ENCODE measurements around the gene TSGA10IP. TPM values are rescaled to one million over a fixed set of nuclear protein-coding genes. Genes with fewer than 3 reads are reported as not detected.

Gene TSGA10IP
- total RNA-seq, 1 donor from 2014 or later: 0.68 TPM

- TF ChIP-seq CTCF (conservative IDR thresholded peaks at IDR 0.05): no peak
- H3K4me3 Mint-ChIP-seq: no peak overlapping the region
- no peak overlapping the region for H3K27ac Mint-ChIP-seq
- no peaks in the 10 kb centered on the region for H3K4me1 Mint-ChIP-seq (ENCODE audit: unreplicated experiment)
- no peaks in the 10 kb centered on the region for H3K9me3 Mint-ChIP-seq
- H3K27me3 Mint-ChIP-seq: no peaks in the 10 kb centered on the region
- no peak for DNase-seq (ENCODE audit: extremely low spot score, unreplicated experiment)
- no peaks in the 10 kb centered on the region for H3K36me3 Mint-ChIP-seq
Measured at GRCh38 chr11:65981101-65981740, 35.9 kb downstream of the TSGA10IP start.

- TF ChIP-seq CTCF (conservative IDR thresholded peaks at IDR 0.05): no peak
- H3K36me3 Mint-ChIP-seq: no peaks in the 10 kb centered on the region
- no peak overlapping the region for H3K27ac Mint-ChIP-seq
- no peaks in the 10 kb centered on the region for H3K27me3 Mint-ChIP-seq
- DNase-seq (ENCODE audit: extremely low spot score, unreplicated experiment): no peak
- H3K9me3 Mint-ChIP-seq: no peaks in the 10 kb centered on the region
- H3K4me1 Mint-ChIP-seq (ENCODE audit: unreplicated experiment): no peaks in the 10 kb centered on the region
- no peak overlapping the region for H3K4me3 Mint-ChIP-seq
Measured at GRCh38 chr11:65981972-65982823, 36.9 kb downstream of the TSGA10IP start.

GRCh38 chr11:65982824-65983588 lies 37.7 kb downstream of the TSGA10IP start:
- Mint-ChIP-seq H3K4me3 (no peak overlapping the region), H3K4me1 (ENCODE audit: unreplicated experiment) (no peaks in the 10 kb centered on the region), H3K9me3 (no peaks in the 10 kb centered on the region), H3K27me3 (no peaks in the 10 kb centered on the region), H3K27ac (no peak overlapping the region), H3K36me3 (no peaks in the 10 kb centered on the region)
- TF ChIP-seq CTCF (conservative IDR thresholded peaks at IDR 0.05): no peak
- DNase-seq (ENCODE audit: extremely low spot score, unreplicated experiment): no peak

- Mint-ChIP-seq H3K27ac (no peak overlapping the region), H3K9me3 (no peaks in the 10 kb centered on the region), H3K4me3 (no peak overlapping the region), H3K36me3 (no peaks in the 10 kb centered on the region), H3K27me3 (no peaks in the 10 kb centered on the region), H3K4me1 (ENCODE audit: unreplicated experiment) (no peaks in the 10 kb centered on the region)
- DNase-seq (ENCODE audit: extremely low spot score, unreplicated experiment): no peak
- no peak for TF ChIP-seq CTCF (conservative IDR thresholded peaks at IDR 0.05)
Measured at GRCh38 chr11:65983589-65983987, 38.3 kb downstream of the TSGA10IP start.

- H3K36me3 Mint-ChIP-seq: peaks cover 6% of the 10 kb centered on the region
- no peaks in the 10 kb centered on the region for H3K9me3 Mint-ChIP-seq
- DNase-seq (ENCODE audit: extremely low spot score, unreplicated experiment): no peak
- no peak for TF ChIP-seq CTCF (conservative IDR thresholded peaks at IDR 0.05)
- H3K27me3 Mint-ChIP-seq: no peaks in the 10 kb centered on the region
- H3K27ac Mint-ChIP-seq: no peak overlapping the region
- H3K4me1 Mint-ChIP-seq (ENCODE audit: unreplicated experiment): peaks cover 6% of the 10 kb centered on the region
- H3K4me3 Mint-ChIP-seq: no peak overlapping the region
Measured at GRCh38 chr11:65987336-65987735, 42.1 kb downstream of the TSGA10IP start.

Data from type B pancreatic cell (in vitro differentiated cells).